Heart right ventricle (tissue), 16 donors: Measurements from ENCODE around the gene LASP1. TPM values are rescaled to one million over a fixed set of nuclear protein-coding genes. Genes with fewer than 3 reads are reported as not detected.
A peak's percentile ranks its signal among the peaks of the same experiment; 100 is the strongest.

Experiments used
- ATAC-seq, 8 donors: fragments of 200-7000 bp; cut with Tn5 transposase; one replicate each; pipeline ENCODE4 v1.9.1; 2020; ENCODE audit warnings: mild to moderate bottlenecking in 8 of 8, moderate library complexity in 8 of 8, moderate number of reproducible peaks in 1 of 8
- DNase-seq, 2 donors: peaks; one replicate each; pipeline ENCODE4 v3.0.0-alpha.2; 2020
- H3K27ac ChIP-seq, 10 donors: fragments of 200-600 bp; sonication (generic) in 2 of 10; one replicate each; pipeline versions ENCODE4 v1.5.0 to v1.8.0; 2020 to 2022; ENCODE audit warnings: mild to moderate bottlenecking in 3 of 10
- H3K27me3 ChIP-seq, 7 donors: fragments of 200-600 bp; one replicate each; pipeline ENCODE4 v1.8.0; 2021 to 2022; ENCODE audit warnings: mild to moderate bottlenecking in 2 of 7
- H3K36me3 ChIP-seq, 9 donors: fragments of 200-600 bp; sonication (generic) in 1 of 9; one replicate each; pipeline versions ENCODE4 v1.5.0 to v1.8.0; 2020 to 2022; ENCODE audit warnings: mild to moderate bottlenecking in 2 of 9
- H3K4me1 ChIP-seq, 9 donors: fragments of 200-600 bp; sonication (generic) in 1 of 9; one replicate each; pipeline versions ENCODE4 v1.5.0 to v1.8.0; 2020 to 2022; ENCODE audit warnings: mild to moderate bottlenecking in 4 of 9
- H3K4me3 ChIP-seq, 10 donors: fragments of 200-600 bp; sonication (generic) in 2 of 10; one replicate each; pipeline versions ENCODE4 v1.5.0 to v1.8.0; 2020 to 2022; ENCODE audit warnings: mild to moderate bottlenecking in 7 of 10, moderate library complexity in 2 of 10
- H3K9me3 ChIP-seq, 11 donors: fragments of 200-600 bp in 10 of 11; sonication (generic) in 2 of 11; one replicate each; pipeline versions ENCODE4 v1.5.0 to v1.8.0; 2013 to 2022; ENCODE audit warnings: mild to moderate bottlenecking in 2 of 11, control low read depth in 1 of 11, moderate library complexity in 1 of 11
- WGBS, 2 donors: extraction: QIAGEN DNeasy Blood & Tissue Kit; methylation state at CpG; one replicate each; pipeline ENCODE4 v1.1.7; 2013; ENCODE audit warnings: inconsistent platforms in 1 of 2; 5-methylcytosine and 5-hydroxymethylcytosine counted together
- intact Hi-C, 10 donors: fragments of 100-400 bp; cut with DNase I; formaldehyde crosslinking; loops; one replicate each; pipeline versions ENCODE4 v1.11.1 to v1.14.2; 2022
- polyA plus RNA-seq, 2 donors: library from polyadenylated mRNA; stranded (reverse); fragments of 200-250 nt; gene quantifications; one replicate each; pipeline ENCODE4 v1.2.3, GENCODE V29; 2013
- total RNA-seq, 10 donors: library from RNA; stranded (reverse); fragmentation: NEBNext Ultra II Directional in 3 of 10; extraction: Animal tissue kit (Norgen Biotek cat#: 25700) in 3 of 10; gene quantifications; one replicate each; pipeline versions ENCODE4 v1.2.1 to v1.2.4, GENCODE V29; 2021 to 2023
- TF ChIP-seq, protein P1 (sequence below), 9 donors: fragments of 200-600 bp; sonication (generic) in 2 of 9; IDR thresholded peaks; one replicate each; pipeline versions ENCODE4 v1.5.0 to v1.8.0; 2021 to 2022; ENCODE audit warnings: antibody characterized with exemption in 9 of 9, mild to moderate bottlenecking in 5 of 9, moderate library complexity in 1 of 9
- donor health status: Arrhythmogenic right ventricular cardiomyopathy.
- donor health status: ischemic (EF 13 %, LVEDD 7.1; RV severe dilation, severe dysfunction).
- donor health status: healthy with polysubstance abuse.
- donor health status: DM: no; HTN: yes; CAD: no.
- donor health status: DM: no; HTN: no; CAD: no.
- donor health status: ischemic (EF 25% LVEDD 6.9; RV normal size, moderate dysfunction).
- donor health status: ischemic (EF 25% LVEDD 5.7; RV mildly dilated, moderate dysfunction).
- donor health status: healthy.
- donor health status: DM: yes; HTN: yes; CAD: no.
- donor health status: Ischemic cardiomyopathy.
- donor health status: ischemic (EF 35%, LVEDD 5.7; RV mildly dilated, moderate dysfunction).
- donor health status: nonischemic (EF 11% LVEDD 7.7; RV severe dilation, severe dysfunction).
- donor health status: DM: yes; HTN: yes; CAD: no.
- donor health status: PGD.
- donor health status: ischemic (EF 29% LVEDD 5.4; RV normal size, mild dysfunction).
- donor health status: nonischemic (EF 23%, LVEDD 6.1; RV moderate dilation, normal function).

The LASP1 gene
- total and polyA plus RNA-seq, 12 donors: 19.5 to 56.9 (median 23.0) TPM

DNA sequence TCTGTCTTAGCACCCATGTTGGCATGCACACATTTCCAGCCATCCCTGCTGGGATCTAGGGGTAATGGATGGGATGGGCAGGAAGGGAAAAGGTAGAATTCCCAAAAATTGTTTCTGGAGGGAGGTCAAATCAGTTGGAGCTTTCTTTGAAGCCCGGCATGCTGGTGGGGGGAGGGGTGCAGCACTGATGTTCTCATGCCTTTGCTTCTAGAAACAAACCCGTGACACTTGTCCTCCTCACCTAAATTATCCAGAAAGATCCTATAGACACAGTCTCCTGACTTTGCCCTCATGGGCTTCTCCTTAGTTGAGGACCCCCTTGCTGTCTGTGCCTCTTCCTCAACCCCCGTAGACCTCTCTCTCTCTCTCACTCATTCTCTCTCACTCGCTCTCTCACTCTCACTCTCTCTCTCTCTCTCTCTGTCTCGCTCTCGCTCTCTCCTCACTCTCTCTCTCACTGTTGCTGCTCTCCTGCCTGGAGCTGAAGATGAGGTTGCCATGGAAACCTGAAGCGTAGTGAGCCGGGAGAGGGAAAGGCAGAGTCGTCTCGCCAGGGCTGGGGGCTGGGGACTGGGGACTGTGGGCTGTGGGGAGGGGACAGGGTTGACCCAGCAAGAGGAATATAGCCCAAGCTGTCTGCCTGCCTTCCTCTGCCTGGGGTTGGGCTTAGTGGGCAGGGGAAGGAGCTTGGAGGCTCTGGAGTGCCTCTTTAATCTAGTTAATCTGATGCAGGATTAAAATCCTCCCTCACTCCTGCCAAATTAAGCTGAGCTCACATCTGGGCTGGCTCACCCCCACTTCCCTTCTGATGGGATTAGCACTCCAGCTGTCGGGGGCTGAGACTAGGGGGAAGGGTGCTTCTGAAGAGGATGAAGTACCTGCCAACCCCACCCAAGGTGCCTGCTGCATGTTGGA is 16.1 kb downstream of the LASP1 start:
- H3K36me3 ChIP-seq: peaks cover 0 to 88% (median 15%) of the 10 kb centered on the region in 9 donors
- TF ChIP-seq, protein P1, sequence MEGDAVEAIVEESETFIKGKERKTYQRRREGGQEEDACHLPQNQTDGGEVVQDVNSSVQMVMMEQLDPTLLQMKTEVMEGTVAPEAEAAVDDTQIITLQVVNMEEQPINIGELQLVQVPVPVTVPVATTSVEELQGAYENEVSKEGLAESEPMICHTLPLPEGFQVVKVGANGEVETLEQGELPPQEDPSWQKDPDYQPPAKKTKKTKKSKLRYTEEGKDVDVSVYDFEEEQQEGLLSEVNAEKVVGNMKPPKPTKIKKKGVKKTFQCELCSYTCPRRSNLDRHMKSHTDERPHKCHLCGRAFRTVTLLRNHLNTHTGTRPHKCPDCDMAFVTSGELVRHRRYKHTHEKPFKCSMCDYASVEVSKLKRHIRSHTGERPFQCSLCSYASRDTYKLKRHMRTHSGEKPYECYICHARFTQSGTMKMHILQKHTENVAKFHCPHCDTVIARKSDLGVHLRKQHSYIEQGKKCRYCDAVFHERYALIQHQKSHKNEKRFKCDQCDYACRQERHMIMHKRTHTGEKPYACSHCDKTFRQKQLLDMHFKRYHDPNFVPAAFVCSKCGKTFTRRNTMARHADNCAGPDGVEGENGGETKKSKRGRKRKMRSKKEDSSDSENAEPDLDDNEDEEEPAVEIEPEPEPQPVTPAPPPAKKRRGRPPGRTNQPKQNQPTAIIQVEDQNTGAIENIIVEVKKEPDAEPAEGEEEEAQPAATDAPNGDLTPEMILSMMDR (IDR thresholded peaks at IDR 0.05): no peak
- H3K27me3 ChIP-seq: no peaks in the 10 kb centered on the region
- 57 to 62% methylated on average over 11 of the region's 11 CpGs for WGBS, 2 donors
- no peaks in the 10 kb centered on the region for H3K9me3 ChIP-seq
- no peak overlapping the region for H3K4me3 ChIP-seq
- H3K4me1 ChIP-seq: peaks cover 33 to 88% (median 60%) of the 10 kb centered on the region in 9 donors
- no peak for DNase-seq
- intact Hi-C loops: no loop called here
- peak in 3 of 8 donors; percentile 6 to 19 (median 8) for ATAC-seq
- H3K27ac ChIP-seq: peak overlapping the region in 7 of 10 donors; percentile 16 to 81 (median 71)

DNA sequence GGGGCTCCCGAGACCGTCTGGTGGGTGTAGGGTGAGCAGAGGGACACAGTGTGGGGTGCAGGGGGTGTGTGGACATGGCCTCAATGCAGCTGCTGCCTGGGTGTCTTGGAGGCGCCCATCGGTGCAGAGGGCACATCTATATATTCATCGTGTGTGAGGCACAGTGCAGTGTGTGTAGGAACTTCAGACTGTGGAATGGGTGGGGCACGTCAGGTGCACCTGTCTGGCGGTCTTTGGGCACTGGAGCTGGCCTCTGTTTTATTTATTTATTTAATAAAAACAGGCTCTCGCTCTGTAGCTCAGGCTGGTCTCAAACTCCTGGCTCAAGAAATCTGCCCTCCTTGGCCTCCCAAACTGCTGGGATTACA is 16.8 kb downstream of the LASP1 start:
- WGBS, 2 donors: 71 to 80% methylated on average over 8 of the region's 8 CpGs
- peaks cover 26 to 88% (median 54%) of the 10 kb centered on the region in 9 donors for H3K4me1 ChIP-seq
- peaks cover 0 to 88% (median 22%) of the 10 kb centered on the region in 9 donors for H3K36me3 ChIP-seq
- peak overlapping the region in 1 of 10 donors; percentile 81 for H3K27ac ChIP-seq
- TF ChIP-seq, protein P1 (IDR thresholded peaks at IDR 0.05): no peak
- H3K4me3 ChIP-seq: no peak overlapping the region
- intact Hi-C loops: no loop called here
- no peaks in the 10 kb centered on the region for H3K9me3 ChIP-seq
- DNase-seq: no peak
- ATAC-seq: no peak
- H3K27me3 ChIP-seq: no peaks in the 10 kb centered on the region

DNA sequence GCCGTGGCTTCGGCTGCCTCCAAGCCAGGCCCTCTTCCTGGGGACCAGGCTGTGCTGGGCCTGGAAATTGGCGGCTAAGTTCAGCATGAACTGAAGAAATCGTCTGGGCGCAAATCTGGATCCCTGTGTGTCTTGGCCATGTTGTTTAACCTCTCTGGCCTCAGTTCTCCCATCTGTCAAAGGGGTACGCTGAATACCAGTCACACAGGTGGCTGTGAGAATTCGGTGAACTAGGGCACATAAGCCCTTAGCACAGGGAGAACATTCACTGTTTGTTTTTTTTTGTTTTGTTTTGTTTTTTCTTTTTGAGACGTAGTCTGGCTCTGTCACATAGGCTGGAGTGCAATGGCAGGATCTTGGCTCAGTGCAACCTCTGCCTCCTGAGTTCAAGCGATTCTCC is 19.0 kb downstream of the LASP1 start:
- H3K4me1 ChIP-seq: peaks cover 11 to 87% (median 46%) of the 10 kb centered on the region in 9 donors

DNA sequence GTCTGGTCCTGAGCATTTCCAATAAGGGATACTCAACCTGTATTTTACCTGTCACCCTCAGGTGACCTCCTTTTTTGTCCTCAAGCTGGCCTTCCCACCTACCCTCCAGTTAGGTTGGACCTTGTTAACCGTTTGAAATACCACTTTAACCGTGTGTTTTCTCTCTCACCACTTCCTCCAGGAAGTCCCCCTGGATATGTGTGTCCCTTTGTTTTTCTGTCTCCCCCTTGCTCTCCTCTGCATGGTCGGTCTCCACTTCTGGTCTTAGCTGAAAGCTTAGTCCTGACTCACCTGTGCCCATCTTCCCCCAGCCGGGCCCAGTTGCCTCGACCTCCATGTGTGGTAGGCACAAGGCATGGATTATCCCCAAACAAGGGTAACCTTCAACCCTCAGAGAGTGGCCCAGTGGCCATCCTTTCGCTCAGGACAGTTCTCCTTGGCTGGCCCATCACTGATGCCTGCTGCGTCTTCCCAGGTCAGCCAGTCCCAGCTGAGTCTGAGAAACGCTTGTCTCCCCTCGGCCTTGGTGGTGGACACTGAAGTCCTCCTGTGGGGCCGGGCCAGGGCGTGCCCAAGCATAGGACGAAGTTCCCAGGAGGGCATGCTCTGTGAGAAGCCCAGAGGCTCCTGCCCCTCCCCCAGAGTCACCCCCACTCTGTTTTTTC is 20.0 kb downstream of the LASP1 start:
- Histone ChIP-seq H3K9me3 (no peaks in the 10 kb centered on the region), H3K27ac (peak overlapping the region in 2 of 10 donors; percentile 43 to 58), H3K4me3 (no peak overlapping the region), H3K36me3 (peaks cover 0 to 91% (median 30%) of the 10 kb centered on the region in 9 donors), H3K27me3 (no peaks in the 10 kb centered on the region), H3K4me1 (peaks cover 15 to 87% (median 48%) of the 10 kb centered on the region in 9 donors)
- DNase-seq: no peak
- 88 to 91% methylated on average over 12 of the region's 12 CpGs for WGBS, 2 donors
- intact Hi-C loops: no loop called here
- TF ChIP-seq, protein P1 (IDR thresholded peaks at IDR 0.05): no peak
- ATAC-seq: no peak

More for the DNA sequence above, 19.0 kb downstream of the LASP1 start:
- DNase-seq (no peak), ATAC-seq (no peak)
- WGBS, 2 donors: 86 to 94% methylated on average over 9 of the region's 9 CpGs
- Histone ChIP-seq H3K9me3 (no peaks in the 10 kb centered on the region), H3K4me3 (no peak overlapping the region), H3K36me3 (peaks cover 0 to 88% (median 27%) of the 10 kb centered on the region in 9 donors), H3K27me3 (no peaks in the 10 kb centered on the region), H3K27ac (no peak overlapping the region)
- TF ChIP-seq, protein P1 (IDR thresholded peaks at IDR 0.05): no peak
- intact Hi-C loops: no loop called here
